GM18507 (cell line): ENCODE data around the gene EFHD2.
"Not testable (repeated sequence)": the region's sequence is repeated elsewhere in the genome, so short reads cannot be mapped to it uniquely, and the experiment has no call there.

Source experiments
- DNase-seq: peaks from one replicate; pipeline ENCODE4 v3.0.0; 2011; ENCODE audit warnings: low read depth; ENCODE audit not compliant: insufficient read length; ENCODE audit errors: extremely low spot score
- FAIRE-seq: peaks from 2 replicates; lab custom pipeline; 2011; peaks lifted over from hg19 to GRCh38; lab: Jason Lieb, UNC

The EFHD2 gene

GRCh38 chr1:15463926-15464322 lies 54.2 kb downstream of the EFHD2 start:
- FAIRE-seq, DNase-seq: not testable (repeated sequence)

GRCh38 chr1:15465674-15466073 lies 56.0 kb downstream of the EFHD2 start:
- DNase-seq (no peak), FAIRE-seq (no peak)

- not testable (repeated sequence) for FAIRE-seq, DNase-seq
Observed at GRCh38 chr1:15466955-15467625, 57.4 kb downstream of the EFHD2 start.

GRCh38 chr1:15468145-15468544 lies 58.5 kb downstream of the EFHD2 start:
- DNase-seq = no peak

GRCh38 chr1:15469361-15469760 lies 59.7 kb downstream of the EFHD2 start:
- no peak for FAIRE-seq
- DNase-seq = no peak

More at GRCh38 chr1:15468145-15468544, 58.5 kb downstream of the EFHD2 start:
- no peak for FAIRE-seq

- not testable (repeated sequence) for FAIRE-seq, DNase-seq
Observed at GRCh38 chr1:15469821-15470448, 60.2 kb downstream of the EFHD2 start.

GRCh38 chr1:15471067-15471466 lies 61.4 kb downstream of the EFHD2 start:
- not testable (repeated sequence) for FAIRE-seq, DNase-seq

- FAIRE-seq = peak; percentile 80
- not testable (repeated sequence) for DNase-seq
Observed at GRCh38 chr1:15471723-15472122, 62.0 kb downstream of the EFHD2 start.

- DNase-seq = no peak
- FAIRE-seq = no peak
Observed at GRCh38 chr1:15472587-15472986, 62.9 kb downstream of the EFHD2 start.

GRCh38 chr1:15475752-15476314 lies 66.1 kb downstream of the EFHD2 start, which contains the start of gene CELA2B:
CELA2B (plus strand) TSS chr1:15476104; CDS start chr1:15476126, 22 bp downstream.
- no peak for FAIRE-seq
- no peak for DNase-seq

GRCh38 chr1:15476927-15477326 lies 67.2 kb downstream of the EFHD2 start:
- no peak for DNase-seq
- FAIRE-seq = no peak

- FAIRE-seq (no peak), DNase-seq (no peak)
Observed at GRCh38 chr1:15477646-15478212, 68.0 kb downstream of the EFHD2 start.
